Measurements from ENCODE around the gene LRRC25.
A peak's percentile ranks its signal among the peaks of the same experiment; 100 is the strongest.

Gene LRRC25

DNA sequence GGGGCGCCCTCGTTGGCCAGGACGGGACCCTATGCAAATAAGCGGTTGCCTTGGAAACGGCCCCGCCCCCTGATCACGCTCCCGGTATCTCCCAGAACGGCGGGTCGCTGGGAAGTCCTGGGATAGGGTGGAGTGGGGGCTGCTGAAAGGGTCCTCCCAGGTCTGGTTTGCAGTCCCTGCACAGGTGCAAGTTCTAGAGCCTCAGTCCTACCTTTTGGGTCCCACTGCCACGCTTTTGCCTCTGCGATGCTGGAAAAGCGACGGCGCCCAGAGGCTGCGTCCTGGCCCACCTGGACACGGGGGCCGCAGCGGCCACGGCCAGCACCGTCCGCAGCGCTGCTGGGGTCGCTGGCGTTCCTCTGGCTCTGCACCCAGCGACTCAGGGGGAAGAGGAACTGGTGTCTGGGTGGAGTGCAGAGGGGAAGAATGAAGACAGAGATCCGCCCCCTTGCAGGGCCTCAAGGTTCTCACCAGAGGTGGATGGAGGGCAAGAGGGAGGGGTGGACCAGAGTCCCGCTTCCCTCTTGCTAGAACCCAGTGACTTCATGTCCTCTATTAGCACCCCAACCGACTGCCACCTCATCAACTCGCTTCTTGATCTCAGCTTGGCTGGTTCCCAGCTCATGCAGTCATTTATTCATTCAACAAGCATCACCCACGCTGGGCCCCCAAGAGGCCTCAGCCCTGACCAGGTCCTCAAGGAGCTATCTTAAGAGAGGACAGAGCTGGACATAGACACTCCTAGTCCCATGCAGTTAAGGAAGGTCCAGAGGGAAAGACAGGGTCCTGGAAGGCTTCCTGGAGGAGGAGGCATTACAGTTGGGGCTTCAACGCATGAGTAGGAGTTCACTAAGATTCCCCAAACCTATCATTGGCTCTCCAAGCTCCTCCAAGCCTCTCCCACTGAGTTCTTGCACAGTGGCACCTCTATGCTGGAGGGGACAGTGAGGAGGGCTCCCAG, at the start of gene LRRC25:
Gene LRRC25, minus strand, starts transcription at position 381 of the 961 bp plus-strand sequence. CDS start 659 bp downstream, outside the sequence.
- DNase-seq (ENCODE audit: extremely low spot score, insufficient read length, low read depth), result no peak
- peak; percentile 75 for FAIRE-seq

DNA sequence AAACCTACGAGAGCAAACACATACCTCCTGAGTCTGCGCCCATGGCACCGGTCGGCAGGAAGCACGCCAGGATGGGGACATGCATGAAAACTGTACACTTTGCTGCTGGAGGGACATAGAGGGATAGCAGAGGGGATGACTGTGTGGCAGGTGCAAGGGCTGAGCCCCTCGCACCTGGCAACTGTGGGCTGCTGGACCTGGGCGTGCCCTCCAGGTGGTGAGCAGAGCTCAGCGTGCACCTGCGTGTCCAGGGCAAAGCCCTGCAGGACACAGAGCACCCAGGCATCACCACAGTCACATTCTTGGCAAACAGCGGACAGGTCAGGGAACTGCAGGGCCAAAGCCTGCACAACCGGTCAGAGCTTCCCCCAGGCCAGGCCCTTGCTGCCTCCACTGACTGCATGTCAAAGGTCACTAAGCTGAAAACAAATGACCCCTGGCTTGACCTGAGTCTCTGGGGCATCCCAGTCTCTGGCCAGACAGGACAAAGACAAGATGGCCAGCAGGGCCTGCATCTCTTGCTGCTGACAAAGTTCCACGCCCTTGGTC, 49.5 kb upstream of the LRRC25 start:
- FAIRE-seq (no peak), DNase-seq (ENCODE audit: extremely low spot score, insufficient read length, low read depth) (no peak)

DNA sequence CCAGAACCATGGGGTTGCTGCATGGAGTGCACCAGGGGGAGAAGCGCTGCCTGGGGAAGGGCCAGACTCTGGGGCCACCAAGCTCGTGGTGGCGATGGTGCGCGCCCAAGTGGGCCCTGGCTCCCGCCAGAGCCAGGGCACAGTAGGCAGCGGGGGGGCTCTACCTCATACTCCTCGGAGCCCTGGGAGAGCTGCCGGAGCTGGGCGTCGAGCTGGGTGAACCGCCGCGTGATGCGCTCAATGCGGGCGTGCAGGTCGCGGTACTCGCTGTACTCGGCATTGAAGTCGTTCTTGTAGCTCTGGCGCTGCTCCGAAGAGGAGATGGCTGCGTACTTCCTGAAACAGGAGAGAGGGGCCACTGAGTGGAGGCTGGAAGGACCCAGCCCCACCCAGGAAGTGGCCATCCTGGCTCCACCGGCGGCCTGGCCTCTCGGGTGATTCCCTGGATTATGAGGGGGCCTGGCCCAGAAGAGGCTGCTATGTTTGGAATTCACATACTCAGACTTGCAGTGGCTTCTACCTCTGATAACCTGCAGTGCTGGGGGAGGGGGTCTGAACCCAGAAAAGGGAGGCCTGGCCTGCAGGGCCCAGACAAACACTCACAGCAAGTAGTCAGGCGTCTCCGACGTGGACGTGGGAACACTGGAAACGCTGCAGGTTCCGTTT, 48.9 kb upstream of the LRRC25 start:
- no peak for FAIRE-seq
- DNase-seq (ENCODE audit: extremely low spot score, insufficient read length, low read depth), result no peak

DNA sequence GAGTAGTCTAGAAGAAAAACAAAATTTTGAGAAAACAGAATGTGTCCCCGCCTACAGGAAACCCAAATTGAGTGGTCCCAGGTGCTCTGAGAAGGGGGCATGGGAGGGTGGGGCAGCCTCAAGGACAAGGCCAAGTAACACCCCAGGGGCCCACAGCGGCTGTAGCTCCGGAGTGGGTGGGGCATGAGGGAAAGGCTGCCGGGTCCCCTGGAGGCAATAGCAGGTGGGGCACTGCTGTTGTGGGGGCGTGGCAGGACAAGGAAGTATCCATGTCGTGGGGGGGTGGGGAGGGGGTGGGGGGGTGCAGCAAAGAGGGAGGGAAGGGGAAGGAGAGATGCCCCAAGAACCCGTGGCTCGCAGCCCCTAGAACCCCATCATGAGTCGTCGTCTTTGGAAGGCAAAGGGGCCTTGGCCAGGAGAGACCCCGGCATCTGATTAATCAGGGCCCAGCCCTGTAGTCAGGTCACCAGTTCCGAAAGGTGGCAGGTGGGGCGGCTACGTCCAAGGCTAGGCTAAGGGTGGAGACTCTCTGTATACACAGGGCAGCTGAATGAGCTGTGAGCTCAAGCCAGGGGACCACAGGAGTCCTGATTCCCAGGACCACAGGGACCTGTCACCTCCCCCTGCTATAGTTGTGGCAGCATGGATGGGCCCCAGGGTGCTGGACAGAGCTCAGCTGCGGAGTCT, 48.0 kb upstream of the LRRC25 start:
- no peak for FAIRE-seq
- DNase-seq (ENCODE audit: extremely low spot score, insufficient read length, low read depth), result no peak

DNA sequence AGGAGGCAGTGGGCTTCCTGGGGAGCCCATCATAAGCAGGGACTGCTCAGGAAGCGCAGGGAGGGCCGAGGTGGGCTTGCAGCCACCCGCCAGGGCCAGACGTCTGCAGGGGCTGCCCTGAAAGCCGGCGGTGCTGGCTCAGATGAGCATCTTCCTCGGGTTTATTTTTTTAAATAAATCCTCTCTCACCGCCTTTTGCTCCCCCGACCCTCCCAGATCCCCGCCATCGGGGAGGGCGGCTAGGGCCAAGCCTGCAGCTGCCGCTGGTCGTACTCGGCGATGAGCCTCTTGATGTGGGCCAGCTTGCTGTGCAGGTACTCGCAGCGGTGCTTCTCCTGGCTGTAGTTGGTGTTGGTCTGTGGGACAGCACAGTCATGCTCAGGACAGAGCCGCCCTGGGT, 47.1 kb upstream of the LRRC25 start:
- FAIRE-seq (no peak), DNase-seq (ENCODE audit: extremely low spot score, insufficient read length, low read depth) (no peak)

DNA sequence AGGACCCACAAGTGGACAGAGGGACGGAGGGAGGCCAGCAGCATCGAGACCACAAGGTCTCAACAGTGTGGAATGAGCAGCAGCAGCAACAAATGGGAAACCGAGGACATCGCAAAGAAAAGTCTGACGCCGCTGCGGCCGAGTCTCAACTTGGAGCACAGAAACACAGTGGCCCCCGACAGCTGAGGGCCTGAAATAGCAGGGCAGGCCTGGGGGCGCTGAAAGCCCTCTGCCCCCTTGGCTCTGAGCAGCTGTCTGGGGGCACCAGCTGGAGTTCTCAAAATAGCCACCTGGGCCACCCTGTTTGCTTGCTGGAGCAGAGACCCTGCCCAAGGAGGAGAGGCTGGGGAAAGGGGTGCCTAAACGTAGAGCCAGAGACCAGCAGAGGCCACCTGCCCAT, 46.4 kb upstream of the LRRC25 start:
- FAIRE-seq (no peak), DNase-seq (ENCODE audit: extremely low spot score, insufficient read length, low read depth) (no peak)

DNA sequence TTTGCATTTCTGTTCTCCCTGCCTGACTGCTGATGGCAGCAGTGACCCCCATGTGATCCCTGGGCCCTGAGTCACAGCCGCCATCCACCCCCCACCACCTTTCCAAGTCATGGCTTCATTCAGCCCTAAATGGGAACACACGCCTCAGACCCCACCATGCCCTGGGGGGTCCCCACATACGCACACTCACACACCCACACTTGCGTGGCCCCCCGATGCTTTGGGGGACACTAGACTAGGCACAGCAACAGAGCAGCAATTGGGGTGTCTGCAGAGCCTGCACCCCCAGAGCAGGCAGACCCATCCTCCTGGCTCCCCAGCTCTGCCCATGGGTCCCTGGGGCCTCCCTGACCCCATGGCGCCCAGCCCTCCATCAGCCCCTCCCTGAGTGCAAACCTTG, 46.0 kb upstream of the LRRC25 start:
- FAIRE-seq, result no peak

DNA sequence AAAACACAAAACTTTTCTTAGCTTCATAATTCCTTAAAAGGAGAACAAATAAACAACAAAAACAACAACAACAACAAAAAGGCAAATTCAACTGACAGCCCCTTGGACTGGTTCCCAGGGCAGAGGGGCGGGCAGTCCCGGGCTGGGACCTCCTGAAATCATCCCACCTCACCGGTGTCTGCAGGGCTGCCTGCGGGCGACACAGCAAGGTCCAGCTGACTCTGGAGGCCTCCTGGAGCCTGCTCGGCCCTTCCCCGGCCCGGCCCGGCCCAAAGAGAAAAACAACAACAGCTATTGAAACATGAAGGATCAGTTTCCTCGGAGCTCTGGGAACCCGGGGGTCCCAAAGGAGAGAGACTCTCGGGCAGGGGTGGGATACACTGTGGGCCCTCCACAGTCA, 45.5 kb upstream of the LRRC25 start:
- DNase-seq (ENCODE audit: extremely low spot score, insufficient read length, low read depth) (no peak), FAIRE-seq (no peak)

More for the DNA sequence above, 46.0 kb upstream of the LRRC25 start:
- DNase-seq (ENCODE audit: extremely low spot score, insufficient read length, low read depth), result no peak

DNA sequence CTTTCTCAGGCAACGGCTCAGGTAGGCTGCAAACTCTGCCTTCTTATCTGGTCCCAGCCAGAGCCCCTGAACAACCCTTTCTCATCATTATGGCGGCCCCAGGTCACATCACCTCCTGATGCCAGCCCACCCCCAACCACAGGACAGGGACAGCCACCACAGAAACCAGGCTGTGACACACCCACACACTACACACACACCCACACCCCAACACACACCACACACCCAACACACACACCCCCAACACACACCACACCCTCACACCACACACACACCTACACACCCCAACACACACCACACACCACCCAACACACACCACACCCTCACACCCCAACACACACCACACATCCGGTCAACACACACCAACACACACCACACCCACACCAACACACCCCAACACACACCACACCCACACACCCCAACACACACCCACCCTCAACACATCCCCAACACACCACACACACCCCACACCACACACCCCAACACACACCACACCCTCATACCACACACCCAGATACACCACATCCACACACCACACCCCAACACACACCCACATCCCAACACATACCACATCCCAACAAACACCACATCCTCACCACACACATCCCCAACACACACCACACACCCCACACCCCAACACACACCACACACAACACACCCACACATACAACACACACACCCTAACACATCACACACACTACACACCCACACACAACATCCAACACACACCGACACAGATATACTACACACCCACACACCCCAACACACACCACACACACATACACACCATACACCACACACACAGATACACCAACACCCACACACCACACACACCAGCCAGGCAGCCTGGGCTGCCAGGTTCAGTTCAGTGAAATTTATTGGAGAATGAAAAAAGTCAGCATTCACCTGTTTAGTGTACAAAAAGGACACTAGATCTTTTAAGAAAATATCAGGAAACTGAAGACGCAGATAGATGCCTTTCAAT, 44.7 kb upstream of the LRRC25 start:
- DNase-seq (ENCODE audit: extremely low spot score, insufficient read length, low read depth) (no peak), FAIRE-seq (peak; percentile 47)

DNA sequence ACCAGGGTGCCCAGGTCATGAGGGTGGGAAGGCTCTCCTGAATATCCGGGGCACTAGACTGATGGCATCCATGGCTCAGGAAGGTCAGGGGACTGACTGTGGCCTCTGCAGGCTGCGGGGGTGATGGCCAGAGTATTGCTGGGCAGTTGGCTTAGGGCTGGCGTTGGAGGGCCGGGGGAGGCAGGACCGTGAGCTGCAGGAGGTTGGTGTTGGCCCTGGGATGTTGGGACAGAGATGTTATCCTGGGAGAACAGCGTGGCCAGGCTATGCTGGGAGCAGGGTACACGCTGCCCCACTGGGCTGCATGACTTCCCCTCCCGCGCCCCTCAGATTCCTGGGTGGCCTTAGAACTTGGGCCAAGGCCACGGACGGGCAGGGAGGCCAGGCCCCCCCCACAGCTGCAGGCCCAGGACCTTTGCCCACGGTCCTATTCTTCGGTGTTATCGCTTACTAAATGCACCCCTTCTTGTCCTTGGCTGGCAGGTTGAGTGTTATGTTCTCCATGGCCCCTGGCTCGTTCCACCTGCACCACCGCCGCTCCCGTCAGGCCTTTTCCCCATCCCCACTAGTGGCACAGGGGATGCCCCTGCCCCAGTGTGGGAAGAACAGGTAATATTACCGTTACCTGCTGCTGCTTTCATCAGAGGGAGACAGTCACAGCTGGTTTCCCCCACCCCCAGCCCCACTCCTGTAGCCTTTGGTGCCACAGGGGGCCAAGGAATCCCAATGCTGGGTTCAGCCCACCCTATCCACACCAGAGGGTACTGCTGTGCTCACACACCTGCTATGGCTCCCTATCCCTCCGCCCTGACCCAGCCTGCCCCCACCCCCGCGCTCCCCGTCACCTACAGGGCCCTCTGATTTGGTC, 43.7 kb upstream of the LRRC25 start:
- DNase-seq (ENCODE audit: extremely low spot score, insufficient read length, low read depth) (no peak), FAIRE-seq (no peak)

DNA sequence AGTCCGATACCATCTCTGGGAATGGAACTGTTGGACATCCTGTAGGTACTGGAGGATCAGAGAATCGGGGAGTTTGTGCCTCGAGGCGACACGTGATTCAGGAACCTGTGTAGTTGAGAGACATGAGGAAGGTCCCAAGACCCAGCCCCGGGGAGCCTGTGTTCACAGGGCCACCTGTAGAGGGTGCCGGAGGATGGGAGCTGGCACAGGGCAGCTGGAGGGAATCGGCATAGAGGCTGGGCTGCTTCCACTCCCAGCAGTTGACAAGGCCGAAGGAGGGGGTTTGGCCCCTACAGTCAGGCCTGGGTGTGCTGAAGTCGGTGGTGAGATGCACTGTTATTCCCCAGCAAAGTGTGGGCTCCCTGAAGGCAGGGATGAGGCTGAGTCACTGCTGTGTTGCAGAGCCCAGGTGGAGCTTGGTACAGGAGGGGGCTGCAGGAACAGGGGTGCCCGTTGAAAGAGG, 43.0 kb upstream of the LRRC25 start:
- FAIRE-seq (no peak), DNase-seq (ENCODE audit: extremely low spot score, insufficient read length, low read depth) (no peak)

DNA sequence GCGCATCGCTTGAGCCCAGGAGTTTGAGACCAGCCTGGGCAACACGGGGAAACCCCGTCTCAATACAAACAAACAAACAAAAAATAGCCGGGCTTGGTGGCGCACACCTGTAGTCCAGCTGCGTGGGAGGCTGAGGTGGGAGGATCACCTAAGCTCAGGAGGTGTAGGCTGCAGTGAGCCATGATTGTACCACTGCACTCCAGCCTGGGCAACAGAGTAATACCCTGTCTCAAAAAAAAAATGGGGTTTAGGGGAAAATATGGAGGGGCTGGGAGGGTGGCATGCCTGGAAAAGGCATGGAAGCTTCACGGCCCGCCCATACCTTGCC, 42.5 kb upstream of the LRRC25 start:
- no peak for DNase-seq (ENCODE audit: extremely low spot score, insufficient read length, low read depth)
- no peak for FAIRE-seq

DNA sequence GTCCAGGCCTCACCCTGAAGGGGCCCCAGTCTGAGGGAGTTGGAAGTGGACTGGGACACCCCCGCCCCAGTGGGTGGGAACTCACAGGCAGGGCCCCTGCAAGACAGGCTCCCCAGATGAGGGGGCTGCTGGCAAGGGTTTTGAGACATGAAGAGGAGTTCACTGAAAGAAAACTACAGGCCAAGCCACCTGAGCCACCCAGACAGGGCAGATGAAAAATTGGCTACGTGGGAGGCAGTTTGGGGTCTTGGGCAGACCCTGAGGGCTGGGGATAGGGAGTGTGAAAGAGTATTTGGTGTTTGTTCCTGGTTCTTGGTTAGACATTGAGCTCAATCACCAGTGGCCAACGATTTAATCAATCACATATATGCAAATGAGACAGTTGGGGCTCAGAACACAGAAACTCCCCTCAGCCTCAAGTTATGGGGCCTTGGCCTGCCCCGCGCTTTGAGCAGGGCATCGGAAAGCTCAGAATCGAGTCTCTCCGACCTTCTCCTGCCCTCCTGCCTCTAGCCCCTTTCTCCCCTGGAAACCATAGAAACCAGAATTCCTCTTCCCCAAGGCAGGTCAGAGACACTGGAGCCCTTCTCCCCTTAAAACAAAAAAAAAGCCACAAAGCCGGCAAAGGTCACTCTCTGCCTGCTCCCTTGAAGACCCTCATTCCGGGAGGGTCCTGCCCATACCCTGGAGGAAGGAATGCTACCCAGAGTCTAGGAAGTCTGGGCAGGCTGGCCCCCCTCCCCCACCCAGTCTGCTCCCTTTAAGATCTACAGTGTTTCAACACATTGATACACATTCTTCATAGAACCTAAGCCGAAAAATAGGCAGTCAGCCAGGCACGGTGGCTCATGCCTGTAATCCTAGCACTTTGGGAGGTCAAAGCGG, 41.8 kb upstream of the LRRC25 start:
- peak; percentile 5 for FAIRE-seq
- no peak for DNase-seq (ENCODE audit: extremely low spot score, insufficient read length, low read depth)

DNA sequence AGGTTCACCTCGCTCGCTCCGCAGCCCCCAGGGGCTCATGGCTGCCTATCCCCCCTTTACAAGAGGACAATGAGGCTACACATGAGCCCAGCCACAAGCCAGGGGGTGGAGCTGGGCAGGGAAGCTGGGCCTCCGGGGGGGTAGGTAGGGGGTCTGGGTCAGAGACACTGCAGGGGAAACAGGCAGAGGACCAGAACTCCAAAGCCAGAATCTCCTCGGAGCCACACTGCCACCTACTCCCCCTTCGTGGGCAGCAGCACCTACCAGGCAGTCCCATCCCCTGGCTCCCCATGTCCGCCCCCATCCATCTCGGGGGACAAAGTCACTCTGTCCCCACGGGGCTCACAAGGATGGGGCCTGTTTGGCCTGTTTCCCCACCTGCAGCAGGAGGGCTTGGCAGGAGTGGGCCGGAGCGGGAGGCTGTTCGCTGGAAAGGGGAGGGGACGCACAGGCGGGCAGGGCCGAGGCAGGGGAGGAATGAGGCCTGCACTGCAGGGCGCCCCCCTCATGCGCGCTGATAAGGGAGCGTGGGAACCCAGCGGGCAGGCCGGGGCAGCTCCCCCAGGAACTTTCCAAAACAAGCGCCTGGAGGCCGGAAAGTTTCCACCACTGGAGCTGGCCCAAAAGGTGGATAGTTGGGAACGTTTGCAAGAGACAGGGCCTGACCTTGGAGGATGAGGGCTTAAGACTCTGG, 41.1 kb upstream of the LRRC25 start:
- no peak for FAIRE-seq

DNA sequence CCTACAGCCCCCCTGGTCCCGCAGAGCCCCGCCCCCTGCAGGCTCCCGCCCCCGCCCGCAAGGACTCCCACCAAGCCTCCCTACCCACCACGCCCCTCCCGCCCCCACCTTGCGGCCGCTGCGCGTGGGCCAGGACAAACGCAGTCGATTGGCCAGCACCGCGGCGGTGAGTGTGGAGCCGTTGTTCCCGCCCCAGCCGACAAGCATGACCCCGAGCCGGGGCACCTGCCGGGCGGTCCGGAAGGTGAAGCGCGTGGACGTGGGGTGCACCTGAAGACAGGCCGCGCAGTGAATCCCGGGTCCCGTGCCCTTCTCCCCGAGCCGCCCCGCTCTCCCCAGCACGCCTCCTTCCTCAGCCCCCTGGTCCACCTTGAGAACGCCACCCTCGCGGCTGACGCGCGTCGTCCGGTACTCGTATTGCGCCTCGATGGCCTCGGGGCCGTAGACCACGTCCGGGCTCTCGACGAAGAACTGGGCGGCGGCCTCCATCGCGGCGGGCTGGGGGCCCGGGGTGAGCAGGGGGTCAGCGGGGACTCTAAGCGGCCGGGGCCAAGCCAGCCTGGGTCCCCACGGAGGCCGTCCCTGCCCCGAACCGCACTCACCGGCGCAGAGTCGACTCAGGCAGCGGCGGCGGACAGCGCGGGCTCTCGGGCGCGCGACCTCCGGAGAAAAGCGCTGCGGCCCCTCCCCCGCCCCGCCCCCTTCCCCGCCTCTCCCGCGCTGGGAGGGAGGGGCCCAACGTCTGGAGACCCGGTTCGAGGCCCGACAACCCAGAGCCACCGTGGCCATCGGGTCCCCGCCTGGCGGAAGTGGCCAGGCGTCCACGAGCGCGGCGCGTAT, 40.3 kb upstream of the LRRC25 start, which contains the start of gene ISYNA1:
Gene ISYNA1, minus strand, starts transcription at position 643 of the 840 bp plus-strand sequence. Its CDS starts 154 bp downstream, at position 489.
- FAIRE-seq (no peak), DNase-seq (ENCODE audit: extremely low spot score, insufficient read length, low read depth) (no peak)

More for the DNA sequence above, 41.1 kb upstream of the LRRC25 start:
- DNase-seq (ENCODE audit: extremely low spot score, insufficient read length, low read depth), result no peak
